ENCODE data around the gene EPN2.
"Not testable (repeated sequence)": the region's sequence is repeated elsewhere in the genome, so short reads cannot be mapped to it uniquely, and the experiment has no call there.

EPN2 gene

DNA sequence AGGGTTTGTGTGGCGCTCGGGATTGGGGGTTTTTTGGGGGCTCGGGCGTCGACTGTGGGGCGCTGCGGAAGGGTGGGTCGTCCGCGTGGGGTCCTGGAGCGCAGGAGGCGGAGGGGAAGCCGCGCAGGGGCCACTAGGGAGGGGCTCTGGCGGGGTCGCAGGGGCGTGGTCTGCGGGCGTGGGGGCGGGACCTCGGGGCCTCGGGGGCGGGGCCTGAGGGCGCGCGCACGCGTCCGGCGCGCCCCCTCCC, at the start of gene EPN2:
TSS of gene EPN2 (plus strand) at position 228 of the 250 bp plus-strand sequence. CDS start 45,754 bp downstream, outside the sequence.
- CTCF ChIA-PET; POLR2A ChIA-PET (ENCODE audit: low non-redundant PET): not testable (repeated sequence)
- DNase-seq (ENCODE audit: low spot score) = peak; percentile 56
- H3K27ac ChIP-seq = peak within 1 kb of the TSS; percentile 93

GRCh38 chr17:19187883-19188869, 49.0 kb upstream of the EPN2 start:
- POLR2A ChIA-PET (ENCODE audit: low non-redundant PET); DNase-seq (ENCODE audit: low spot score); CTCF ChIA-PET: not testable (repeated sequence)

GRCh38 chr17:19188870-19189708, 48.1 kb upstream of the EPN2 start:
- H3K27ac ChIP-seq; CTCF ChIA-PET; POLR2A ChIA-PET (ENCODE audit: low non-redundant PET); DNase-seq (ENCODE audit: low spot score): not testable (repeated sequence)

More at GRCh38 chr17:19187883-19188869, 49.0 kb upstream of the EPN2 start:
- H3K27ac ChIP-seq = not testable (repeated sequence)

- DNase-seq (ENCODE audit: low spot score); POLR2A ChIA-PET (ENCODE audit: low non-redundant PET); H3K27ac ChIP-seq; CTCF ChIA-PET: not testable (repeated sequence)
These were observed 47.3 kb upstream of the EPN2 start for GRCh38 chr17:19189781-19190405.

- POLR2A ChIA-PET (ENCODE audit: low non-redundant PET); CTCF ChIA-PET; H3K27ac ChIP-seq; DNase-seq (ENCODE audit: low spot score): not testable (repeated sequence)
These were observed 40.6 kb upstream of the EPN2 start for GRCh38 chr17:19196382-19197204.

GRCh38 chr17:19202448-19202847, 34.7 kb upstream of the EPN2 start:
- DNase-seq (ENCODE audit: low spot score); H3K27ac ChIP-seq; CTCF ChIA-PET; POLR2A ChIA-PET (ENCODE audit: low non-redundant PET): not testable (repeated sequence)

DNA sequence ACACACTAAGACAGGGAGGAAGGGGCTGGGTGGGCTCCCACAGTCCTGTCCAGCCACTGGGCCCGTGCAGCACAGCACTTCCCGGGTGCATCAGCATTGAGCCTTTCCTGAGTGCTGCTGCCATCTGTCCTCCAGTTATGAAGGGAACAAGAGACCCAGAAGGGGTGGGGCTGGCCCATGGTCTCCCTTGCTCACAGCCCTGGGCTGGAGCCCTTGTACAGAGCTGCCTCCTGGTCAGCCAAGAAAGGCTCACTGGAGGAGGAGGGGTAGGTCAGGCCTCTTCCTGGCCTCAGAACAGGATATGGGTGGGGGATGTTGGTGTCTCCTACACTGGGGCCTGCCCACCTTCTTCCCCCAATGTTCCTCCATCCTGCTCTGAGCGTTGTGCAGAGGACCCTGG, 33.7 kb upstream of the EPN2 start:
- POLR2A ChIA-PET (ENCODE audit: low non-redundant PET); H3K27ac ChIP-seq; DNase-seq (ENCODE audit: low spot score); CTCF ChIA-PET: not testable (repeated sequence)

DNA sequence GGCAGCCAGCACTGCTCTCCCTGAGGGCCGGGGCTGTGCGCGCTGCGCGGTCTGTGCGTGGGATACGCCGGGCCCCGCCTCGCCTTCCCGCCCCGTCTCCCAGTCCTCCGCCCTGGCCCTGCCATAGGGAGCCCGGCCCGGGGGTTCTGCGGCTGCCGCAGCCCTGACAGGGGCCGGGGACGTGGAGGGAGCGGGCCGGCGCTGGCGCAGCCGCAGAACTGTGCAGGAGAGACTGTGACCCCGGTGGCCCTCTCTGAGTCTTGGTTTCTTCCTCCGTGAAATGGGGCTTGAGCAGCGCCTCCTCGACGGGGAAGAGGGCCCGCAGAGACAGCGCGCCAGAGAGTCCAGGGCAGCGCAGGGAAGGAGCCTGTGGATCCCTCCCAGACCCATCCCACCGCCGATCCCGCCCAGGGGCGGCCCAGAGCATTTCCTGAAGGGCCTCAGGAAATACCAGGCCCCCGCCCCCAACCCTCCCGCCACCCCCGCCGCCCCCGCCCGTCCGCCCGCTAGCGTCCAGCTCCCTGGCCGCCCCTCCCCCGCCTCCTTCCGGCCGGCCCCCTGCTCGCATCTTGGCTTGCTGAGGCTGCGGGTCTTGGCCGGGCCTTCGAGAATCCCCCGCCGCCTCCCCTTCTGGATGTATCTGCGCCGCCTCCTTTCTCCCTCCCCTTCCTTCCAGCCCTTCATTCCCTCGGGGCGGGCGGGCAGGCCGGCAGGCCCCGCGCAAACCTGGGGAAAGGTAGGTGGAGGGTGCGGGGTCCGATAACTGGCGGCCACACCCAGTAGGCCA, 21.9 kb upstream of the EPN2 start:
- DNase-seq (ENCODE audit: low spot score); POLR2A ChIA-PET (ENCODE audit: low non-redundant PET); CTCF ChIA-PET; H3K27ac ChIP-seq: not testable (repeated sequence)

- POLR2A ChIA-PET (ENCODE audit: low non-redundant PET); DNase-seq (ENCODE audit: low spot score); H3K27ac ChIP-seq; CTCF ChIA-PET: not testable (repeated sequence)
These were observed 20.8 kb upstream of the EPN2 start for GRCh38 chr17:19216148-19216926.

DNA sequence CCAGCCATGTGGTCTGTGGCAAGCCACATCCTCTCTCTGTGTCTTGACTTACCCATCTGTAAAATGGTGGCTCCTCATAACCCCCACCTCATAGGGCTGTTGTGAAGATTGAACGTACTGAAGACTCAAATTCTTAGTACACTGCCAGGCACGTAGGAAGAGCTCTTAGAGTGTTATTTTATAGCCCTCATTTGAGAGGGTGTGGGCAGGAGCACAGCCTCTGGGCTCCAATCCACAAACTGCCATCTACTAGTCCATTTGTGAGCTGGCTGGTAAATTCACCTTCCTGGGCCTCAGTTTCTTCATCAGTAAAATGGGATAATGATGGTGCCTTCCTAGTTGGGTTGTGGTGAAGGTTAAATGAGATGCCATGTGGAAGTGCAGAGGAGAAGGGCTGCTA, 18.3 kb upstream of the EPN2 start:
- DNase-seq (ENCODE audit: low spot score); POLR2A ChIA-PET (ENCODE audit: low non-redundant PET); H3K27ac ChIP-seq; CTCF ChIA-PET: not testable (repeated sequence)

DNA sequence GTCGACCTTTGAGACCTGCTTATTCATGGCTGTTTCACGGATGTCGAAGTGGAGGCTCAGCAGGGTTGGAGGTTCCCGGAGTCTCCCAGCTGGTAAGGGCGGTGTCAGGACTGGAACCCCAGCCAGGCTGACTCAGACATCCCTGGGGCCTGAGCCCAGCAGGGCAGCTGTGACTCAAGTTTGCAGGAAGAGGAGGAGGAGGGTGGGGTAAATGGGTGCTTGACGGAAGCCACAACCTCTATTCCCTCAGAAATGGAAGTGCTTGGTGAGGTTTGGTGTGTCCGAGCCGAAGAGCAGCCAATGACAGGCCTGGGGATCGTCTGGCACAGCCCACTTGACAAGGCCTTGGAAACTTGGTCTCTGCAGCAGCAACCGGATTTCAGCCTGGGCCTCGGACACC, 17.8 kb upstream of the EPN2 start:
- H3K27ac ChIP-seq; POLR2A ChIA-PET (ENCODE audit: low non-redundant PET); CTCF ChIA-PET; DNase-seq (ENCODE audit: low spot score): not testable (repeated sequence)

GRCh38 chr17:19220195-19220594, 17.0 kb upstream of the EPN2 start:
- DNase-seq (ENCODE audit: low spot score); H3K27ac ChIP-seq; CTCF ChIA-PET; POLR2A ChIA-PET (ENCODE audit: low non-redundant PET): not testable (repeated sequence)

- DNase-seq (ENCODE audit: low spot score); CTCF ChIA-PET; POLR2A ChIA-PET (ENCODE audit: low non-redundant PET); H3K27ac ChIP-seq: not testable (repeated sequence)
These were observed 10.3 kb upstream of the EPN2 start for GRCh38 chr17:19226610-19227588.

GRCh38 chr17:19234676-19235075, 2.5 kb upstream of the EPN2 start:
- POLR2A ChIA-PET (ENCODE audit: low non-redundant PET); DNase-seq (ENCODE audit: low spot score); CTCF ChIA-PET; H3K27ac ChIP-seq: not testable (repeated sequence)

Measured in RWPE1 (cell line).